ENCODE measurements around the gene CDCP1.

The CDCP1 gene

DNA sequence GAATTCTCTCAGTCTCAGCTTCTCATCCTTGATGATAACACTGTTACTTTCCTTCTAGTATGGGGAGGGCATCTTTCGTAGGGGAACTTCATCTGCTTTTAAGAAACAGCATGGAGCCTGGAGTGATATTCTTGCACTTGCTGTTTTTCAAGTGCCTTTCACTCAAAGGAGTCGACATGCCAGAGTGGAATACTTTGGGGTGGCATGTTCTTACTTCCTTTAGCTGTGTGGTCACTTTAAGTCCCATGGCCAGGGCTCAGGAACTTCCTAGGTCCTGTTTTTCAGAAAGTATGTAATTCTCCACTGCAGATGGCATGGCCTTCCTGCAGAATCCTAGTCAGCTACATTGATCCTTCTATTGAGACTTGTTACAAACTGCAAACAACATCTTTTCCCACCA is 28.1 kb upstream of the CDCP1 start:
- no peak overlapping the region for H3K4me3 ChIP-seq (ENCODE audit: low read depth, low read length)
- DNase-seq (ENCODE audit: low read depth, low spot score) = no peak
- TF ChIP-seq, protein P1, sequence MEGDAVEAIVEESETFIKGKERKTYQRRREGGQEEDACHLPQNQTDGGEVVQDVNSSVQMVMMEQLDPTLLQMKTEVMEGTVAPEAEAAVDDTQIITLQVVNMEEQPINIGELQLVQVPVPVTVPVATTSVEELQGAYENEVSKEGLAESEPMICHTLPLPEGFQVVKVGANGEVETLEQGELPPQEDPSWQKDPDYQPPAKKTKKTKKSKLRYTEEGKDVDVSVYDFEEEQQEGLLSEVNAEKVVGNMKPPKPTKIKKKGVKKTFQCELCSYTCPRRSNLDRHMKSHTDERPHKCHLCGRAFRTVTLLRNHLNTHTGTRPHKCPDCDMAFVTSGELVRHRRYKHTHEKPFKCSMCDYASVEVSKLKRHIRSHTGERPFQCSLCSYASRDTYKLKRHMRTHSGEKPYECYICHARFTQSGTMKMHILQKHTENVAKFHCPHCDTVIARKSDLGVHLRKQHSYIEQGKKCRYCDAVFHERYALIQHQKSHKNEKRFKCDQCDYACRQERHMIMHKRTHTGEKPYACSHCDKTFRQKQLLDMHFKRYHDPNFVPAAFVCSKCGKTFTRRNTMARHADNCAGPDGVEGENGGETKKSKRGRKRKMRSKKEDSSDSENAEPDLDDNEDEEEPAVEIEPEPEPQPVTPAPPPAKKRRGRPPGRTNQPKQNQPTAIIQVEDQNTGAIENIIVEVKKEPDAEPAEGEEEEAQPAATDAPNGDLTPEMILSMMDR (IDR thresholded peaks at IDR 0.05; ENCODE audit: insufficient read depth, low read length, missing control alignments) = no peak
- CTCF ChIA-PET = interaction anchor here (1.0 to 1.3 kb wide), 3 partner anchors 19 to 131 kb away, joined by 3 read pairs; no protein-coding TSS in a partner anchor
- POLR2A ChIA-PET = no interaction called here

DNA sequence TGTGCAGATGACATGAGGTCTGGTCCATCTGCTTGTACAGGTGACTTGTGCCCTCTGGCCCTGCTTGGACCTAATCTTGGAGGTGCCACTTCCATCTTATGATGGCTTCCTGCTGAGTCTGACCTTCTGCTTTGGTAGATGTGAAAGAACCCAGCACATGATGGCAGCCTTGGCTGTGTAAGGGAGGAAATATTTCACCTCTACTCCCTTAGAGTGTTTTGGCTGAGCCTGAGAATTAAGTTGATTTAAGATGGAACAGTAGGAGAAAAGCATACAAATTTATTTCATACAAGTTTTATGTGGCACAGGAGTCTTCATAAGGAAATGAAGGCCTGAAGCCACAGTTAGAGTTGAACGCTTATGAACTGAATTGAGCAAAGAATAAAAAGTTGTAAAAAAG is 27.6 kb upstream of the CDCP1 start:
- H3K4me3 ChIP-seq (ENCODE audit: low read depth, low read length) = no peak overlapping the region
- CTCF ChIA-PET = interaction anchor here (1.0 to 1.3 kb wide), 3 partner anchors 18 to 131 kb away, joined by 3 read pairs; no protein-coding TSS in a partner anchor
- TF ChIP-seq, protein P1 (IDR thresholded peaks at IDR 0.05; ENCODE audit: insufficient read depth, low read length, missing control alignments) = no peak
- POLR2A ChIA-PET = no interaction called here
- no peak for DNase-seq (ENCODE audit: low read depth, low spot score)

DNA sequence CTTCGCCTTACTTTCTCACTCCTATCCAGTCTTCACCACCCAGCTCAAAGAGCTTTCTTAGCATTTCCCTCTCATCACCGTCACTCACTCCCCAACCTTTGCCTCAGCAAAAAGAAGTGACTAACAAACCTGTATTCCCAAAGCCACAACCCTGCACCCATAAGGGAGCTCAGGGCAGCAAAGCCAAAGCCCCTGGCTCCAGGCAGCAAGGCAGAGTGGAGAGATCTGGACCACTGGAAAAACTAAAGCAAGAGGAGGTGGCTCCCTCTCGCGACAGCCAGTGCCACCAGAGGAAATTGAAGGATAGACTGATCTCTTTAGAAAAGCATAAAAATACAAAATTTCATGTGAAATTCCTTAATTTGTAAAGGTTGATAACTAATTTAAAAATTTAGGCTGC is 25.1 kb upstream of the CDCP1 start:
- TF ChIP-seq, protein P1 (IDR thresholded peaks at IDR 0.05; ENCODE audit: insufficient read depth, low read length, missing control alignments) = no peak
- CTCF ChIA-PET = interaction anchor here (1.0 kb wide), 1 partner anchor 133 kb away, joined by 3 read pairs; no protein-coding TSS in a partner anchor
- H3K4me3 ChIP-seq (ENCODE audit: low read depth, low read length) = no peak overlapping the region
- POLR2A ChIA-PET = no interaction called here
- DNase-seq (ENCODE audit: low read depth, low spot score) = no peak

DNA sequence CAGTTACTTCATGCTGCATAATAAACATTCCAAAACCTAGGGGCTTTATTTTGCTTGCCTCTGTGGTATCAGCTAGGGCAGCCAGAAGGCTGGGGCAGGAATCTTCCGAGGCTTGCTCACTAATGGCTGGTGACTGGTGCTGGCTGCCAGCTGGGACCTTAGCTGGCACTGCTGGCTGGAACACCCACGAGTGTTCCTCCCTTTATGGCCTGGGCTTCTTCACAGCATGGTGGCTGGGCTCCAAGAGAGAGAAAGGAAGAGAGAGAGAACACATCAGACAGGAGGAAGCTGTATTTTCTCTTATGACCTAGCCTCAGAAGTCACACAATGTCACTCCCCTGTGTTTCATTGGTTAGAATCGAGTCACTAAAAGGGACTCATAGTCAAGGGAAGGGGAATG is 23.9 kb upstream of the CDCP1 start:
- TF ChIP-seq, protein P1 (IDR thresholded peaks at IDR 0.05; ENCODE audit: insufficient read depth, low read length, missing control alignments) = no peak
- H3K4me3 ChIP-seq (ENCODE audit: low read depth, low read length) = no peak overlapping the region
- ChIA-PET POLR2A (no interaction called here), CTCF (interaction anchor here (1.0 kb wide), 1 partner anchor 21 kb away, joined by 3 read pairs; no protein-coding TSS in a partner anchor)
- DNase-seq (ENCODE audit: low read depth, low spot score) = no peak

DNA sequence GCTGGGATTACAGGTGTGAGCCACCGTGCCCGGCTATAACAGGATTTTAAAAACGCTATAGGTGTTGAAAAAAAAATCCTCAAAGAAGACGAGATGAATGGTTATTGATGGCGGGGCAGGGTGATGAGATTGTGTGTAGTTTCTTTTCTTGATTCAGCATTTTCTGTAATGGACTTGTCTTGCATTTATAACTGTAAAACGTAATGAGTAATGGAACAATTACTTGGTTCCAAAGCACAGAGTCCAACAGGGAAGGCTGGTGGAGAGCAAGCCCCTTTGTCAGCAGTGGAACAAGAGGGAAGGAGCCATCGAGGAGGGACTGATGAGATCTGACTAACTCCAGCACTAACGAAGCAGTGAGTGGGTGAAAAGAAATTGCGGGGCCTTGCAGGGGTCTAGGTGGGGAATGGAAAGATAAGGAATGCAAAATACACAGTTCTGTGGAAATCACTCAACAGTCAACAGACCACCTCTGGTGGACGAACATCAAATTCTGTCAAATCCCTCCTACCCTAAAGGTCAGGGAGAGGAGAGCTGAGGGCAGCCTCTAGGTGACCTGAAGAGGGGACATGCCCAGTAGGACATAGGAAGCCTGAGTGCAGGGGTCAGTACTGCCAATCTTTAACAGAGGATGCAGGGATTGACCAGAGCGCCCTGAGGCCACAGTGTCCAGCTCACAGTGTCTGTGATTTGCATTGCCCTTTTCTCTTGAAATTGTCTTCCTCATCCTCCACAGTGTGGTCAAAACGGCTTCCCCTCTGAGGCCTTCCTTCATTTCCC is 23.1 kb upstream of the CDCP1 start:
- ChIA-PET POLR2A (no interaction called here), CTCF (interaction anchor here (1.0 kb wide), 1 partner anchor 21 kb away, joined by 3 read pairs; no protein-coding TSS in a partner anchor)

DNA sequence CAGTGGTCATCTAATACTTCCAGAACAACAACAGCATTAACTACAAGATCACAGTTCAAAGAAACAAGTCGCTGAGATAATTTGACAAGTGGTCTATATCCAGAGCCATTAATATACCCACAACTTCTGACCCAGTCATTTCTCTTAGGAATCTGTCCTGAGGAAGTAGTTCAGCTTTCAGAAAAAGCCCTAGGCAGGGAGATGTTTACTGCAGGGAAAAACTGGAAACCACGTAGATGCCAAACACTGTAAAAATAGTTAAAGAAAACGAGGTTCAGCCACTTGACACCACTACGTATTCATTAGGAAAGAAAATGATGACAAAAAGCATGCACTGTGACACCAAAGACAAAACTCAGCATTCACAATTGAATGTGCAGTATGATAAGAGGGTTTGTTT is 22.3 kb upstream of the CDCP1 start:
- ChIA-PET POLR2A (no interaction called here), CTCF (interaction anchor here (0.8 to 2.7 kb wide), 4 partner anchors 8 to 130 kb away, joined by 3 to 12 read pairs (median 4); no protein-coding TSS in a partner anchor)
- no peak for DNase-seq (ENCODE audit: low read depth, low spot score)
- H3K4me3 ChIP-seq (ENCODE audit: low read depth, low read length) = no peak overlapping the region
- TF ChIP-seq, protein P1 (IDR thresholded peaks at IDR 0.05; ENCODE audit: insufficient read depth, low read length, missing control alignments) = no peak

More for the DNA sequence above, 23.1 kb upstream of the CDCP1 start:
- H3K4me3 ChIP-seq (ENCODE audit: low read depth, low read length) = no peak overlapping the region
- TF ChIP-seq, protein P1 (IDR thresholded peaks at IDR 0.05; ENCODE audit: insufficient read depth, low read length, missing control alignments) = no peak
- no peak for DNase-seq (ENCODE audit: low read depth, low spot score)
